ENCODE measurements around the gene EBF3. TPM values are rescaled to one million over a fixed set of nuclear protein-coding genes. Genes with fewer than 3 reads are reported as not detected.

Gene EBF3
- total RNA-seq, 2 donors from 2014 or later: not detected

- no peak for DNase-seq (ENCODE audit: low spot score)
- no peak for ATAC-seq
- Mint-ChIP-seq H3K27ac (no peak overlapping the region), H3K4me1 (ENCODE audit: low read depth in 2 of 2) (no peaks in the 10 kb centered on the region), H3K4me3 (no peak overlapping the region), H3K36me3 (no peaks in the 10 kb centered on the region), H3K27me3 (no peaks in the 10 kb centered on the region), H3K9me3 (no peaks in the 10 kb centered on the region)
Observed at GRCh38 chr10:129891806-129892205, 72.3 kb downstream of the EBF3 start.

DNA sequence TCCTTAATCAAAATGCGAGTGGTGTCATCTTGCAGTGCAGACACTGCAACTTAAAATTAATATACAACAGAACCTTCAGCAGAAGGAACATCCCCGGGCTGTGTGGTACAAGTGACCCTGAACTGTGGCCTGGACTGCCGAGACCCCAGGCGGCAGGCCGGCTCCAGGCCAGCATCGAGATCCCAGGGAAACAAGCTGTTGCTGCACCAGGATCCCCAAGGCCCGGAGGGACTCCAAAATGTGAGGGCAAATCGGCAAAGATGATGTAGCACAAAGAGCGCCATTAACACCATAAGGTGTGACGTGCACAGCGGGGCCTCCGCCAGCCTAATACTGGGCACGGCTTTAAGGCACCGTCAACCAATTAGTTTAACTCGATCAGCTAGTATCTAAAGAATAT lies 73.9 kb downstream of the EBF3 start:
- ATAC-seq (no peak), DNase-seq (ENCODE audit: low spot score) (no peak)
- H3K27me3 Mint-ChIP-seq: no peaks in the 10 kb centered on the region
- H3K9me3 Mint-ChIP-seq: no peaks in the 10 kb centered on the region
- no peak overlapping the region for H3K4me3 Mint-ChIP-seq
- H3K36me3 Mint-ChIP-seq: no peaks in the 10 kb centered on the region
- H3K4me1 Mint-ChIP-seq (ENCODE audit: low read depth in 2 of 2): no peaks in the 10 kb centered on the region
- H3K27ac Mint-ChIP-seq: no peak overlapping the region

DNA sequence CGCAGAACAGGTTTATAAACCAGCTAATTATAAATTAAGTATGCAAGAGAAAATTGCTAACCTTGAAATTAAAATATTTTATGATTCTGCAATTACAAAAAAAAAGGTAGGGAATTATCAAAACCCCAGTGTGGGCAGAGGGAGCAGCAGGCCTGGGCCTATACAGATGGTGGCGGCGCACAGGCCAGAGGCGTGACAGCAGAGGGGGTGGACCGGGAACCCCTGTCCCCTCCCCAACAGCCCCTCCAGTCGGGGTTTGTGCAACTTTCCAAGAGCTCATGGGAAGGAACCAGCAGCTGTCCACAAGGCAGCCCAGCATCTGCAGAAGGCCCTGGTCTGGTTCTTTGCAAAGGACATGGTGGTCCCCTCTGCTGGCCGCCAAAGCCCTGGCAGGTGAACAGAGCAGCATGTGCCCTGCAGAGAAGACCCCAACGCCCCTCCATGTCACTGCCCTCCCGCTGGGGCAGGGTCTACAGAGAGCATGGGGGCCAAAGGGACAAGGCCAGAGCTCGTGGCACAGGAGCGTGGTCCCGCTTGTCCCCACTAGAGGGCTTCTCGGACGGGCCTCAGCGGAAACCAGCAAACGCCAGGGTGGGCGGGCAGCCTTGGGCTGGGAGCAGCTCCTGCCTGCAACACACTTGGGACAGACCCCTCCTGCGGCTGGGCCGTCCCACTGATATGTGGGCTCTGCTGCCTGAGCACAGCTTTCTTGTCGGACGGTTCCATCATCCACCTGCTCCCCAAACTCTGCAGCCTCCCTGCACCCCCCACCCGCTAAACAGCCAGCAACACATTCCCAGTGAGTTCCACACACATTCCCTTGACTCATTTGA lies 75.1 kb downstream of the EBF3 start:
- no peak overlapping the region for H3K4me3 Mint-ChIP-seq

DNA sequence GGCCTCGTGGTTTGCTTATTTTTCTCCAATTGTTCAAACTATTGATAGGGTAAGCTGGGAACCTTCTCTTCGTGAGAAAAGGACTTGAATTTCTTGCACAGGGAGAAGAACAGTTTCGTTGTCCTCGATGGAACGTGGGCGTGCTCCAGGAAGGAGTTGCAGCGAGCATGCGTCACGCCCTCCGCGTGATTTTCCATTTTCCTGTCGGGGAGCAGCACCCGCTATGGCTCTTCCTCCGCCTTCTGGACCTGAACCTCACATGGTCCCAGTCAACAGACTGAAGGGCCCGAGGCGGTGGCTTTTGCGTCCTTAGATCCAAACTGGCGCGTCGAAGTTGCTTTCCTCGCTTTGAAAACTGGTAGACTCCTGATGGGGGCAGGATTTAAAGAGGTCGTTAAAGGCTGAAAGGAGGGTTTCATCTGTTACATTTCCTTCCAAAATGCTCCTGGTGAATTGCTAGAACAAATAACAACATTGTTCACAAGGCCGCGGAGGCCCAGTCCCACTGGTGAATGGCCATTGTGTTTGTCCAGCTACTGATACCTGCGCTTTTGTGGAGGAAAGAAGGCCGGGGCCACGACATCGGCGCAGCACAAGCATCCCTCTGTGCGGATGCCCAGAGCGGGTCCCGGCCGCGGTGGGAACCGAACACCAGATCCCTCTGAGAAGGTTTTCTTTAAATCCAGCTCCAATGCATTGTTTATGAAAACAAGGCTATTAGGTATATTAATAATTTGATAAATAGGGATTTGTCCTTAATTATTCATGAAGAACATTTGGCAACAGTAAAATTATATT lies 75.9 kb downstream of the EBF3 start:
- ATAC-seq: no peak
- no peaks in the 10 kb centered on the region for H3K36me3 Mint-ChIP-seq

More for the DNA sequence above, 75.1 kb downstream of the EBF3 start:
- Mint-ChIP-seq H3K36me3 (no peaks in the 10 kb centered on the region), H3K4me1 (ENCODE audit: low read depth in 2 of 2) (no peaks in the 10 kb centered on the region), H3K9me3 (no peaks in the 10 kb centered on the region), H3K27me3 (no peaks in the 10 kb centered on the region), H3K27ac (no peak overlapping the region)
- ATAC-seq: peak; percentile 52 to 61
- no peak for DNase-seq (ENCODE audit: low spot score)

GRCh38 chr10:129887381-129887905 lies 76.6 kb downstream of the EBF3 start:
- no peak overlapping the region for H3K4me3 Mint-ChIP-seq
- no peaks in the 10 kb centered on the region for H3K27me3 Mint-ChIP-seq
- H3K4me1 Mint-ChIP-seq (ENCODE audit: low read depth in 2 of 2): no peaks in the 10 kb centered on the region
- H3K36me3 Mint-ChIP-seq: no peaks in the 10 kb centered on the region
- H3K9me3 Mint-ChIP-seq: no peaks in the 10 kb centered on the region
- no peak overlapping the region for H3K27ac Mint-ChIP-seq
- ATAC-seq (no peak), DNase-seq (ENCODE audit: low spot score) (no peak)

More for the DNA sequence above, 75.9 kb downstream of the EBF3 start:
- Mint-ChIP-seq H3K4me1 (ENCODE audit: low read depth in 2 of 2) (no peaks in the 10 kb centered on the region), H3K4me3 (no peak overlapping the region), H3K27ac (no peak overlapping the region), H3K9me3 (no peaks in the 10 kb centered on the region), H3K27me3 (no peaks in the 10 kb centered on the region)
- DNase-seq (ENCODE audit: low spot score): no peak

DNA sequence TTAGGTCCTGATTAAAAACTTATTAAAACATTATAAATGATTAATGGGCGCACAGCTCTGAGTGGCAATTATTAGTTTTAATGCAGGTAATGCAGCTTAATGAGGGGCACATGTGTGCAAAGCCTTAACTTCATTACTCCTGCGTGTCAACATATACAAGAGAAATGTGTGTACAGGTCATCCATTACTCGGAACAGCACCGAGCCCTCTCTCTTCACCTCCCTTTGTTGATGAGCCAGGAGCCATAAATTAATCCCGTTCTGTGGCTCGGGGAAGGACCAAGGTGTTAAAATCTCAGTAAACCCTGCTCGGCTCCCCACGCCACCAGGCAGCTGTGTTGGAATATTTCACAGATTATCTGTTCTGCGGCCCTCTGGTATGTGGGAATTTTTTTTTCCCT lies 77.8 kb downstream of the EBF3 start:
- Mint-ChIP-seq H3K9me3 (no peaks in the 10 kb centered on the region), H3K4me3 (no peak overlapping the region), H3K27me3 (no peaks in the 10 kb centered on the region), H3K27ac (no peak overlapping the region), H3K36me3 (no peaks in the 10 kb centered on the region), H3K4me1 (ENCODE audit: low read depth in 2 of 2) (no peaks in the 10 kb centered on the region)
- no peak for ATAC-seq
- DNase-seq (ENCODE audit: low spot score): no peak

GRCh38 chr10:129885526-129885925 lies 78.5 kb downstream of the EBF3 start:
- ATAC-seq: no peak
- Mint-ChIP-seq H3K4me1 (ENCODE audit: low read depth in 2 of 2) (no peaks in the 10 kb centered on the region), H3K27ac (no peak overlapping the region), H3K4me3 (no peak overlapping the region), H3K9me3 (no peaks in the 10 kb centered on the region), H3K27me3 (peaks cover 0 to under 1% of the 10 kb centered on the region in 2 donors), H3K36me3 (no peaks in the 10 kb centered on the region)
- DNase-seq (ENCODE audit: low spot score): no peak

DNA sequence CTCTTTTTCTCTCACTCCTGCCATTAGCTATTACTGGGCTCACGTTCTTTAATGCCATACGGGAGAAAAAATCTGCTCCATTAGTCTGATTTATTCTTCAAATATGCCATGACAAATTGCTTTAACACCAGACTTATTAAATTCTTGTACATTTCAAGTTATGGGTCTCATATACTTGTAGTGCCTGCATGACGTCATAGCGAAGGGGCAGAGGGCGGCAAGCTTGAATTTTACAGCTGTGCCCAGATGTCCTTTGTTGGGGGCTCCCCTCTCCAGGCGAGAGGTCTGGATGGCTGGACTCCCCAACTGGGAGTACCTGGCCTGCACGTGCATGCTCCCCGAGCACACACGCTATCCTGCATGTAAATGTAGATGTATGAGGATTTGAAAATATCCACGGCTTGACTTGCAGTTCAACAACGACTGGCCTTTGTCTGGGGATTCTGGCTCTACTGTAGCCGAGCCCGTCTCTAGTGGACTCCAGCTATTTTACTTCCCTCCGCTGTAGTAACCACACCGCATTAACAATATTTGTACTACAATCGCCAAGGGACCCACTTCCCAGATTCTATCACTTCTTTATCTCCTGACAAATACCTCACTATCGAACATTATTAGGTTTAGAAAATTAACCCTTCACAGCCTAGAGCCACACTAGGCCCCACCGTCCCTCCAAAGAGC lies 79.5 kb downstream of the EBF3 start:
- Mint-ChIP-seq H3K27me3 (peaks cover 1 to 10% of the 10 kb centered on the region in 2 donors), H3K4me3 (no peak overlapping the region), H3K36me3 (no peaks in the 10 kb centered on the region), H3K4me1 (ENCODE audit: low read depth in 2 of 2) (no peaks in the 10 kb centered on the region), H3K9me3 (no peaks in the 10 kb centered on the region), H3K27ac (no peak overlapping the region)
- DNase-seq (ENCODE audit: low spot score): no peak
- no peak for ATAC-seq

GRCh38 chr10:129883626-129884397 lies 80.3 kb downstream of the EBF3 start:
- H3K9me3 Mint-ChIP-seq: no peaks in the 10 kb centered on the region
- H3K36me3 Mint-ChIP-seq: no peaks in the 10 kb centered on the region
- no peak for DNase-seq (ENCODE audit: low spot score)

DNA sequence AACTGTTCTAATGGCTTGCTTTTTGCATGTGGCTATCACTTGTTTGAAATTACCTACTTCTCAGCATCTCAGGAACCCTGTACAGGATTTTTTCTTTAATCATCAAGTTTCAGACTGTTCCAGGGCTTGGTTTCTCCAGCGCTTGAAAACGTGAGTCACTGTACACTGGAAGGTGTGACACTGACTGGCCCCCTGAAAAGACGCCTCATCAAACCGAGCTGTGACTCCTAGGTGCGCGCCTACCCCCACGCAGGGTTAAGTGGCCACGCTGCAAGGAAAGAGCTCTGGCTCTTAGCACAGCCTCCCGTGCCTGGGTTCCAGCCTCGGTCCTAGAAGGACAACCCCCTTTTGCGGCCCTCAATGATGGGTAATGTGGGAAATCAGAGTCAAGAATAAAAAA lies 81.0 kb downstream of the EBF3 start:
- H3K4me3 Mint-ChIP-seq: no peak overlapping the region
- no peak overlapping the region for H3K27ac Mint-ChIP-seq
- peaks cover 5 to 12% of the 10 kb centered on the region in 2 donors for H3K27me3 Mint-ChIP-seq
- H3K4me1 Mint-ChIP-seq (ENCODE audit: low read depth in 2 of 2): no peaks in the 10 kb centered on the region
- no peaks in the 10 kb centered on the region for H3K9me3 Mint-ChIP-seq
- DNase-seq (ENCODE audit: low spot score) (no peak), ATAC-seq (no peak)
- H3K36me3 Mint-ChIP-seq: no peaks in the 10 kb centered on the region

More at GRCh38 chr10:129883626-129884397, 80.3 kb downstream of the EBF3 start:
- peaks cover 5 to 12% of the 10 kb centered on the region in 2 donors for H3K27me3 Mint-ChIP-seq
- no peak for ATAC-seq
- H3K4me3 Mint-ChIP-seq: no peak overlapping the region
- H3K4me1 Mint-ChIP-seq (ENCODE audit: low read depth in 2 of 2): no peaks in the 10 kb centered on the region
- no peak overlapping the region for H3K27ac Mint-ChIP-seq

GRCh38 chr10:129882291-129883010 lies 81.6 kb downstream of the EBF3 start:
- H3K4me3 Mint-ChIP-seq: no peak overlapping the region
- peaks cover 5 to 12% of the 10 kb centered on the region in 2 donors for H3K27me3 Mint-ChIP-seq
- H3K36me3 Mint-ChIP-seq: no peaks in the 10 kb centered on the region
- ATAC-seq (no peak), DNase-seq (ENCODE audit: low spot score) (no peak)
- H3K9me3 Mint-ChIP-seq: no peaks in the 10 kb centered on the region
- no peak overlapping the region for H3K27ac Mint-ChIP-seq
- no peaks in the 10 kb centered on the region for H3K4me1 Mint-ChIP-seq (ENCODE audit: low read depth in 2 of 2)

- Mint-ChIP-seq H3K4me1 (ENCODE audit: low read depth in 2 of 2) (no peaks in the 10 kb centered on the region), H3K4me3 (no peak overlapping the region), H3K27me3 (peaks cover 5 to 12% of the 10 kb centered on the region in 2 donors), H3K27ac (no peak overlapping the region), H3K9me3 (no peaks in the 10 kb centered on the region), H3K36me3 (no peaks in the 10 kb centered on the region)
- DNase-seq (ENCODE audit: low spot score) (no peak), ATAC-seq (no peak)
Observed at GRCh38 chr10:129881641-129882040, 82.4 kb downstream of the EBF3 start.

Measured in natural killer cell treated with Interleukin-12 subunit alpha and Interleukin-12 subunit beta and Interleukin-15 and Interleukin-18, amount 100 ng/mL, for 72 hours (primary cell).